ENCODE measurements around the gene MYOG.

Gene MYOG

GRCh38 chr1:203091761-203092330 is 6.0 kb upstream of the MYOG start:
- Histone ChIP-seq H2AFZ (ENCODE audit: low read depth) (no peak overlapping the region), H3K27me3 (ENCODE audit: insufficient read depth, low read depth) (no peaks in the 10 kb centered on the region; the same call in 1 of the 2 replicates), H3K4me1 (ENCODE audit: low read depth, poor library complexity, severe bottlenecking) (no peaks in the 10 kb centered on the region), H3K4me3 (IDR thresholded peaks at IDR 0.05; ENCODE audit: insufficient read depth, low read depth, low read length) (no peak overlapping the region), H3K36me3 (ENCODE audit: insufficient read depth) (no peaks in the 10 kb centered on the region), H3K4me2 (no peak overlapping the region), H3K79me2 (ENCODE audit: insufficient read depth, low read depth) (no peaks in the 10 kb centered on the region), H3K27ac (no peak overlapping the region), H4K20me1 (ENCODE audit: insufficient read depth) (no peaks in the 10 kb centered on the region), H3K9ac (no peak overlapping the region)
- no peak for TF ChIP-seq CTCF (conservative IDR thresholded peaks at IDR 0.05; ENCODE audit: low read depth, low read length)

DNA sequence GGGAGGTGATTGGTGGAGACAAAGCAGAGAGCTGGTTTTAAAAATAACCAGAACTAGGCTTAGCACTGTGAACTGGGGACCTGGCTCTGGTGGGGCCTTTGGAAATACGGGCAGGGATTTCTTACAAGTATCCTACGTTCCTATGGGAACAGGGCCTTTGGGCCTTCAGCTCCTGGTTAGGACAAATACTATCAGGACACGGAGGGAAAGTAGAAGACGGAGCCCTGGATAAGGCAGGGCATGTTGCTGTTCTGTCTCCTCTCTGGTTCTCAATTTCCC is 5.3 kb upstream of the MYOG start:
- Histone ChIP-seq H3K4me1 (ENCODE audit: low read depth, poor library complexity, severe bottlenecking) (no peaks in the 10 kb centered on the region), H3K27ac (no peak overlapping the region), H3K36me3 (ENCODE audit: insufficient read depth) (no peaks in the 10 kb centered on the region), H3K4me2 (no peak overlapping the region), H4K20me1 (ENCODE audit: insufficient read depth) (no peaks in the 10 kb centered on the region), H2AFZ (ENCODE audit: low read depth) (no peak overlapping the region), H3K27me3 (ENCODE audit: insufficient read depth, low read depth) (no peaks in the 10 kb centered on the region; the same call in 1 of the 2 replicates), H3K79me2 (ENCODE audit: insufficient read depth, low read depth) (no peaks in the 10 kb centered on the region), H3K4me3 (IDR thresholded peaks at IDR 0.05; ENCODE audit: insufficient read depth, low read depth, low read length) (no peak overlapping the region), H3K9ac (no peak overlapping the region)
- no peak for TF ChIP-seq CTCF (conservative IDR thresholded peaks at IDR 0.05; ENCODE audit: low read depth, low read length)

GRCh38 chr1:203090421-203091198 is 4.8 kb upstream of the MYOG start:
- Histone ChIP-seq H4K20me1 (ENCODE audit: insufficient read depth) (no peaks in the 10 kb centered on the region), H3K4me3 (IDR thresholded peaks at IDR 0.05; ENCODE audit: insufficient read depth, low read depth, low read length) (no peak overlapping the region), H3K79me2 (ENCODE audit: insufficient read depth, low read depth) (no peaks in the 10 kb centered on the region), H2AFZ (ENCODE audit: low read depth) (no peak overlapping the region), H3K4me2 (no peak overlapping the region), H3K9ac (no peak overlapping the region), H3K4me1 (ENCODE audit: low read depth, poor library complexity, severe bottlenecking) (no peaks in the 10 kb centered on the region), H3K27ac (no peak overlapping the region), H3K36me3 (ENCODE audit: insufficient read depth) (no peaks in the 10 kb centered on the region), H3K27me3 (ENCODE audit: insufficient read depth, low read depth) (no peaks in the 10 kb centered on the region; the same call in 1 of the 2 replicates)
- no peak for TF ChIP-seq CTCF (conservative IDR thresholded peaks at IDR 0.05; ENCODE audit: low read depth, low read length)

DNA sequence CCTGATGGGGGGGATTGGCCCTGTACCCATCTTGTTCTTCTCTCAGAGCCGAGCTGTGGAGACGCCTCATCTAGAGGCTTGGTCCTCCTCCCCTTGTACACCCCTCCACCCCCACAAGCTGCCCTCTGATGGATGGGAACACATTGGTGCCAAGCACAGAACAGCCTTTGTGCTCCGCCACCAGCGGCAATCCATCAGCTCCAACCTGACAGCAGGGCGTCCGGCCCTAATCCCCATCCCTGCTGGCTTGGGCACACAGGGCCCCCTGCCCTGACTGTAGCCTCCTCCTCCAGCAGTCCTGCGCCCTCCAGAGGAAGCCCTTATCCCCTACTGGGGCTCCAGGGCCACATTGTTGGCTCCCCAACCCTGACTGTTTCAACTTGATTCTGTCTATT is 3.8 kb upstream of the MYOG start:
- Histone ChIP-seq H4K20me1 (ENCODE audit: insufficient read depth) (no peaks in the 10 kb centered on the region), H3K27ac (no peak overlapping the region), H3K4me1 (ENCODE audit: low read depth, poor library complexity, severe bottlenecking) (no peaks in the 10 kb centered on the region), H3K79me2 (ENCODE audit: insufficient read depth, low read depth) (no peaks in the 10 kb centered on the region), H3K36me3 (ENCODE audit: insufficient read depth) (no peaks in the 10 kb centered on the region), H3K4me3 (IDR thresholded peaks at IDR 0.05; ENCODE audit: insufficient read depth, low read depth, low read length) (no peak overlapping the region), H3K9ac (no peak overlapping the region), H3K27me3 (ENCODE audit: insufficient read depth, low read depth) (no peaks in the 10 kb centered on the region; the same call in 1 of the 2 replicates), H2AFZ (ENCODE audit: low read depth) (no peak overlapping the region), H3K4me2 (no peak overlapping the region)
- TF ChIP-seq CTCF (conservative IDR thresholded peaks at IDR 0.05; ENCODE audit: low read depth, low read length) = no peak
